ENCODE data around the gene ULK1. TPM values are rescaled to one million over a fixed set of nuclear protein-coding genes. Genes with fewer than 3 reads are reported as not detected.

Gene ULK1
- total RNA-seq, 1 experiment from 2014 or later, result 15.7 TPM

GRCh38 chr12:131909081-131909751, 14.8 kb downstream of the ULK1 start:
- Histone ChIP-seq H3K4me3 (ENCODE audit: low read length) (no peak overlapping the region), H3K79me2 (ENCODE audit: low read length) (peaks cover 7% of the 10 kb centered on the region; the same call in 1 of the 2 replicates), H3K27ac (ENCODE audit: low read length) (no peak overlapping the region), H4K20me1 (ENCODE audit: low read length) (no peaks in the 10 kb centered on the region), H3F3A (ENCODE audit: low read length, unreplicated experiment) (no peaks in the 10 kb centered on the region), H3K36me3 (ENCODE audit: low read depth, low read length) (peaks cover 23% of the 10 kb centered on the region), H3K4me1 (ENCODE audit: insufficient read depth, low read length) (peaks cover 25% of the 10 kb centered on the region), H3K27me3 (ENCODE audit: low read length) (no peaks in the 10 kb centered on the region), H3K9me2 (replicated peaks; ENCODE audit: low read length) (no peaks in the 10 kb centered on the region), H3K9ac (ENCODE audit: low read length) (no peak overlapping the region), H3K9me3 (ENCODE audit: low read length) (no peaks in the 10 kb centered on the region), H3K4me2 (ENCODE audit: low read length) (no peak overlapping the region), H2AFZ (ENCODE audit: low read length) (no peak overlapping the region)
- intact Hi-C loops (cut with micrococcal nuclease), result no loop called here
- ChIA-PET POLR2A (ENCODE audit: unreplicated experiment) (no interaction called here), CTCF (no interaction called here)
- ATAC-seq (no peak), DNase-seq (no peak)
- BruUV-seq (replicated peaks), result no TSS peak
- TF ChIP-seq CTCF (conservative IDR thresholded peaks at IDR 0.05; ENCODE audit: low read depth, low read length) (no peak), EZH2phosphoT487 (IDR thresholded peaks at IDR 0.05; ENCODE audit: borderline replicate concordance, low read length) (no peak), EZH2 (IDR thresholded peaks at IDR 0.05; ENCODE audit: low read length, unreplicated experiment) (no peak)

- CTCF ChIA-PET, result no interaction called here
- TF ChIP-seq EZH2 (IDR thresholded peaks at IDR 0.05; ENCODE audit: low read length, unreplicated experiment), result no peak
- TF ChIP-seq EZH2phosphoT487 (IDR thresholded peaks at IDR 0.05; ENCODE audit: borderline replicate concordance, low read length), result no peak
- no peak for TF ChIP-seq CTCF (conservative IDR thresholded peaks at IDR 0.05; ENCODE audit: low read depth, low read length)
- Histone ChIP-seq H3K9me2 (replicated peaks; ENCODE audit: low read length) (no peaks in the 10 kb centered on the region), H3K27ac (ENCODE audit: low read length) (no peak overlapping the region), H3K9me3 (ENCODE audit: low read length) (no peaks in the 10 kb centered on the region), H4K20me1 (ENCODE audit: low read length) (no peaks in the 10 kb centered on the region), H3K9ac (ENCODE audit: low read length) (no peak overlapping the region), H3K27me3 (ENCODE audit: low read length) (no peaks in the 10 kb centered on the region), H2AFZ (ENCODE audit: low read length) (no peak overlapping the region), H3K36me3 (ENCODE audit: low read depth, low read length) (peaks cover 28% of the 10 kb centered on the region), H3F3A (ENCODE audit: low read length, unreplicated experiment) (no peaks in the 10 kb centered on the region), H3K4me3 (ENCODE audit: low read length) (no peak overlapping the region), H3K79me2 (ENCODE audit: low read length) (peaks cover 7% of the 10 kb centered on the region; the same call in 1 of the 2 replicates), H3K4me1 (ENCODE audit: insufficient read depth, low read length) (peaks cover 25% of the 10 kb centered on the region), H3K4me2 (ENCODE audit: low read length) (no peak overlapping the region)
- no peak for DNase-seq
- no peak for ATAC-seq
- intact Hi-C loops (cut with micrococcal nuclease), result no loop called here
- POLR2A ChIA-PET (ENCODE audit: unreplicated experiment), result no interaction called here
- BruUV-seq (replicated peaks), result no TSS peak
These were observed 15.4 kb downstream of the ULK1 start for GRCh38 chr12:131909752-131910219.

GRCh38 chr12:131910302-131911027, 16.0 kb downstream of the ULK1 start:
- no peak overlapping the region for H3K9ac ChIP-seq (ENCODE audit: low read length)
- no peak overlapping the region for H3K4me2 ChIP-seq (ENCODE audit: low read length)
- no peaks in the 10 kb centered on the region for H4K20me1 ChIP-seq (ENCODE audit: low read length)
- peaks cover 25% of the 10 kb centered on the region for H3K4me1 ChIP-seq (ENCODE audit: insufficient read depth, low read length)
- TF ChIP-seq EZH2 (IDR thresholded peaks at IDR 0.05; ENCODE audit: low read length, unreplicated experiment) (no peak), CTCF (conservative IDR thresholded peaks at IDR 0.05; ENCODE audit: low read depth, low read length) (no peak), EZH2phosphoT487 (IDR thresholded peaks at IDR 0.05; ENCODE audit: borderline replicate concordance, low read length) (no peak)
- no peaks in the 10 kb centered on the region for H3K27me3 ChIP-seq (ENCODE audit: low read length)
- peaks cover 33% of the 10 kb centered on the region for H3K36me3 ChIP-seq (ENCODE audit: low read depth, low read length)
- intact Hi-C loops (cut with micrococcal nuclease), result no loop called here
- no peaks in the 10 kb centered on the region for H3K9me2 ChIP-seq (replicated peaks; ENCODE audit: low read length)
- no peaks in the 10 kb centered on the region for H3F3A ChIP-seq (ENCODE audit: low read length, unreplicated experiment)
- ChIA-PET CTCF (no interaction called here), POLR2A (ENCODE audit: unreplicated experiment) (no interaction called here)
- ATAC-seq, result peak; percentile 35
- H3K4me3 ChIP-seq (ENCODE audit: low read length), result no peak overlapping the region
- no peak overlapping the region for H3K27ac ChIP-seq (ENCODE audit: low read length)
- no peaks in the 10 kb centered on the region for H3K9me3 ChIP-seq (ENCODE audit: low read length)
- H2AFZ ChIP-seq (ENCODE audit: low read length), result no peak overlapping the region
- BruUV-seq (replicated peaks), result no TSS peak
- DNase-seq, result peak; percentile 53
- H3K79me2 ChIP-seq (ENCODE audit: low read length), result peaks cover 2% of the 10 kb centered on the region; the same call in 1 of the 2 replicates

Data from PC-3 (cell line).